Lung (tissue), 12 donors: ENCODE measurements around the gene PRRX2. TPM values are rescaled to one million over a fixed set of nuclear protein-coding genes. Genes with fewer than 3 reads are reported as not detected.

Experiments used
- ATAC-seq: fragments of 200-7000 bp; cut with Tn5 transposase; one replicate; pipeline ENCODE4 v1.9.1; 2020; ENCODE audit warnings: moderate number of reproducible peaks; ENCODE audit not compliant: insufficient read depth, low FRiP score
- DNase-seq, 3 donors: peaks; one replicate each; pipeline ENCODE4 v3.0.0-alpha.2; 2013 to 2017
- H3K27ac ChIP-seq, 2 donors: one replicate each; pipeline ENCODE4 v1.5.1; 2013; ENCODE audit warnings: mild to moderate bottlenecking in 2 of 2, moderate library complexity in 2 of 2, control low read depth in 1 of 2, inconsistent platforms in 1 of 2, low read depth in 1 of 2, low read length in 1 of 2
- H3K27me3 ChIP-seq, 3 donors: one replicate each; pipeline ENCODE4 v1.5.1; 2013; ENCODE audit warnings: low read length in 2 of 3; ENCODE audit not compliant: control insufficient read depth in 3 of 3, insufficient read depth in 3 of 3
- H3K36me3 ChIP-seq, 4 donors: one replicate each; pipeline ENCODE4 v1.5.1; 2013; ENCODE audit warnings: low read length in 4 of 4, mild to moderate bottlenecking in 1 of 4, moderate library complexity in 1 of 4; ENCODE audit not compliant: control insufficient read depth in 4 of 4, insufficient read depth in 4 of 4
- H3K4me1 ChIP-seq, 5 donors: one replicate each; pipeline ENCODE4 v1.5.1; 2013; ENCODE audit warnings: low read length in 5 of 5, mild to moderate bottlenecking in 2 of 5, moderate library complexity in 1 of 5; ENCODE audit not compliant: control insufficient read depth in 5 of 5, insufficient read depth in 5 of 5
- H3K4me3 ChIP-seq: one replicate; pipeline ENCODE4 v1.5.1; 2013; ENCODE audit warnings: mild to moderate bottlenecking, control low read depth, moderate library complexity
- H3K9ac ChIP-seq, 2 donors: one replicate each; pipeline ENCODE4 v1.5.1; 2013; ENCODE audit warnings: low read length in 2 of 2, control low read depth in 1 of 2; ENCODE audit not compliant: insufficient read depth in 1 of 2
- H3K9me3 ChIP-seq, 4 donors: one replicate each; pipeline ENCODE4 v1.5.1; 2013; ENCODE audit warnings: low read length in 3 of 4, mild to moderate bottlenecking in 1 of 4, moderate library complexity in 1 of 4; ENCODE audit not compliant: control insufficient read depth in 4 of 4, insufficient read depth in 3 of 4
- CTCF ChIP-seq: IDR thresholded peaks from 2 replicates; pipeline ENCODE4 v1.5.1; 2012; ENCODE audit warnings: mild to moderate bottlenecking; ENCODE audit errors: control extremely low read depth, extremely low read depth
- WGBS, 2 donors: extraction: QIAGEN DNeasy Blood & Tissue Kit; methylation state at CpG; one replicate each; pipeline ENCODE4 v1.1.7; 2013; 5-methylcytosine and 5-hydroxymethylcytosine counted together
- polyA plus RNA-seq, 2 donors: library from polyadenylated mRNA; stranded (reverse); fragments of 200-250 nt; gene quantifications; one replicate each; pipeline ENCODE4 v1.2.1, GENCODE V29; 2013
- total RNA-seq, 2 donors: library from RNA; depleted of rRNA in 1 of 2; stranded (reverse); fragments of >200 nt in 1 of 2; gene quantifications; one replicate each; pipeline ENCODE4 v1.2.1, GENCODE V29; 2014 to 2021
- donor health status: control.
- donor health status: control.
- donor health status: Bipolar disorder and iron deficiency.
- donor health status: healthy.
- donor health status: DM: yes; HTN: yes; CAD: no.

The PRRX2 gene
- total and polyA plus RNA-seq, 4 donors = 2.2 to 3.8 (median 3.5) TPM

GRCh38 chr9:129716091-129716490 lies 50.6 kb downstream of the PRRX2 start:
- Histone ChIP-seq H3K27ac (no peak overlapping the region), H3K27me3 (peaks cover 0 to 7% (median 0%) of the 10 kb centered on the region in 3 donors), H3K9ac (no peak overlapping the region), H3K4me1 (peaks cover 0 to 20% (median 5%) of the 10 kb centered on the region in 5 donors), H3K4me3 (no peak overlapping the region), H3K9me3 (peaks cover 0 to 2% (median 0%) of the 10 kb centered on the region in 4 donors), H3K36me3 (no peaks in the 10 kb centered on the region)
- DNase-seq (no peak), ATAC-seq (no peak)
- TF ChIP-seq CTCF = no peak
- 62 to 86% methylated on average over 5 of the region's 5 CpGs for WGBS, 2 donors

GRCh38 chr9:129717991-129718390 lies 52.5 kb downstream of the PRRX2 start:
- DNase-seq (no peak), ATAC-seq (no peak)
- 80 to 86% methylated on average over 5 of the region's 5 CpGs for WGBS, 2 donors
- H3K9ac ChIP-seq = no peak overlapping the region
- no peaks in the 10 kb centered on the region for H3K36me3 ChIP-seq
- H3K4me3 ChIP-seq = no peak overlapping the region
- no peak overlapping the region for H3K27ac ChIP-seq
- no peak for TF ChIP-seq CTCF
- peaks cover 0 to 2% (median 0%) of the 10 kb centered on the region in 4 donors for H3K9me3 ChIP-seq
- H3K4me1 ChIP-seq = peaks cover 0 to 5% (median 2%) of the 10 kb centered on the region in 5 donors
- H3K27me3 ChIP-seq = peaks cover 0 to 7% (median 0%) of the 10 kb centered on the region in 3 donors

GRCh38 chr9:129718647-129719046 lies 53.2 kb downstream of the PRRX2 start:
- TF ChIP-seq CTCF = no peak
- DNase-seq (no peak), ATAC-seq (no peak)
- H3K9ac ChIP-seq = no peak overlapping the region
- no peak overlapping the region for H3K4me3 ChIP-seq
- peaks cover 0 to 5% (median 0%) of the 10 kb centered on the region in 5 donors for H3K4me1 ChIP-seq
- 72 to 85% methylated on average over 5 of the region's 5 CpGs for WGBS, 2 donors
- H3K36me3 ChIP-seq = no peaks in the 10 kb centered on the region
- H3K9me3 ChIP-seq = peaks cover 0 to 2% (median 0%) of the 10 kb centered on the region in 4 donors
- no peak overlapping the region for H3K27ac ChIP-seq
- peaks cover 0 to 7% (median 0%) of the 10 kb centered on the region in 3 donors for H3K27me3 ChIP-seq

GRCh38 chr9:129719135-129719534 lies 53.7 kb downstream of the PRRX2 start:
- peaks cover 0 to 2% (median 0%) of the 10 kb centered on the region in 4 donors for H3K9me3 ChIP-seq
- DNase-seq (no peak), ATAC-seq (no peak)
- H3K9ac ChIP-seq = no peak overlapping the region
- TF ChIP-seq CTCF = no peak
- H3K4me1 ChIP-seq = peaks cover 0 to 5% (median 0%) of the 10 kb centered on the region in 5 donors
- peaks cover 0 to 7% (median 0%) of the 10 kb centered on the region in 3 donors for H3K27me3 ChIP-seq
- no peaks in the 10 kb centered on the region for H3K36me3 ChIP-seq
- H3K27ac ChIP-seq = no peak overlapping the region
- 64 to 77% methylated on average over 38 of the region's 38 CpGs for WGBS, 2 donors
- H3K4me3 ChIP-seq = no peak overlapping the region
